WTC11 (cell line): ENCODE data around the gene LAPTM4A.

ENCODE experiments used
- TCF7 ChIP-seq: sonication (generic); formaldehyde crosslinking; IDR thresholded peaks from 2 replicates; pipeline ENCODE4 v1.8.0; 2022; ENCODE audit warnings: mild to moderate bottlenecking, low read depth, missing genetic modification reagents, moderate library complexity
- ZNF232 ChIP-seq: sonication (generic); formaldehyde crosslinking; IDR thresholded peaks from 2 replicates; pipeline ENCODE4 v1.8.0; 2022; ENCODE audit warnings: mild to moderate bottlenecking, missing genetic modification reagents
- TF ChIP-seq, protein P1 (sequence below): sonication (generic); formaldehyde crosslinking; IDR thresholded peaks from 2 replicates; pipeline ENCODE4 v1.8.0; 2022; ENCODE audit warnings: mild to moderate bottlenecking, missing genetic modification reagents
- TF ChIP-seq, protein P2 (sequence below): sonication (generic); formaldehyde crosslinking; IDR thresholded peaks from 2 replicates; pipeline ENCODE4 v1.8.0; 2022; ENCODE audit warnings: mild to moderate bottlenecking, missing genetic modification reagents
- TF ChIP-seq, protein P3 (sequence below): fragments of 200-600 bp; IDR thresholded peaks from 2 replicates; pipeline ENCODE4 v1.8.0; 2022; ENCODE audit warnings: antibody characterized with exemption
- TF ChIP-seq, protein P4 (sequence below): fragments of 250-450 bp; sonication (Bioruptor Pico); IDR thresholded peaks from 2 replicates; pipeline ENCODE4 v1.9.0; 2021; ENCODE audit warnings: mild to moderate bottlenecking
- TF ChIP-seq, protein P5 (sequence below): sonication (generic); formaldehyde crosslinking; IDR thresholded peaks from 2 replicates; pipeline ENCODE4 v1.8.1; 2022; ENCODE audit warnings: low read depth, mild to moderate bottlenecking, moderate library complexity, missing genetic modification reagents, borderline replicate concordance

DNA sequence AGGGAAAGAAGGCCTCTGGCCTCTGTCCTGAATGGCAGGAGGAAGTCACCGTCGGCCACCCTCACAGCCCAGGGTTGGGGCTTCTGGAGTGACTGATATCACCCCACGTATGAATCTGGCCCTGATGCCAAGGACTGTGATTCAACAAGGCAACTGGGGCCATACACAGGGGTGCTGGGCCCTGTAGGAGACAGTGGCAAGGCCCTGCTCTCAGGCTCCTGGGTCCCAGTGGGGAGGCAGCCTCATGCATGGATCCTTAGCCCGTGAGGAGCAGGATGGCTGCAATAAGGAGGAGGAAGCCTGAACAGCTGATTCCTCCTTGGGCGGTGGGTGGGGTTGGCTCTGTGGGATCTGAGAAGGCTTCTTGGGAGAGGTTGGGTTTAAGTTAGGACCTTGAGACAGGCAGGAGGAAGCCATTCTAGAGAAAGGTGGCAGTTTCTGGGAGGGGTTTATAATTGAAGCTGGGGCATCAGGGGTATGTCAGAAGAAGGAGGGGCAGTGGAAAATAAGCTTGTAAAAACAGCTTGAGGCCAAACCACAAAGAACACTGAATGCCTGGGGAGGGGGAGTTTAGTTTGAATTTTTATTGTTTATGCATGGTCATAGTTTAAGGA, 42.8 kb upstream of the LAPTM4A start:
- TF ChIP-seq, protein P1, sequence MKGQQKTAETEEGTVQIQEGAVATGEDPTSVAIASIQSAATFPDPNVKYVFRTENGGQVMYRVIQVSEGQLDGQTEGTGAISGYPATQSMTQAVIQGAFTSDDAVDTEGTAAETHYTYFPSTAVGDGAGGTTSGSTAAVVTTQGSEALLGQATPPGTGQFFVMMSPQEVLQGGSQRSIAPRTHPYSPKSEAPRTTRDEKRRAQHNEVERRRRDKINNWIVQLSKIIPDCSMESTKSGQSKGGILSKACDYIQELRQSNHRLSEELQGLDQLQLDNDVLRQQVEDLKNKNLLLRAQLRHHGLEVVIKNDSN (CRISPR knock-in tag): no peak
- TF ChIP-seq, protein P2, sequence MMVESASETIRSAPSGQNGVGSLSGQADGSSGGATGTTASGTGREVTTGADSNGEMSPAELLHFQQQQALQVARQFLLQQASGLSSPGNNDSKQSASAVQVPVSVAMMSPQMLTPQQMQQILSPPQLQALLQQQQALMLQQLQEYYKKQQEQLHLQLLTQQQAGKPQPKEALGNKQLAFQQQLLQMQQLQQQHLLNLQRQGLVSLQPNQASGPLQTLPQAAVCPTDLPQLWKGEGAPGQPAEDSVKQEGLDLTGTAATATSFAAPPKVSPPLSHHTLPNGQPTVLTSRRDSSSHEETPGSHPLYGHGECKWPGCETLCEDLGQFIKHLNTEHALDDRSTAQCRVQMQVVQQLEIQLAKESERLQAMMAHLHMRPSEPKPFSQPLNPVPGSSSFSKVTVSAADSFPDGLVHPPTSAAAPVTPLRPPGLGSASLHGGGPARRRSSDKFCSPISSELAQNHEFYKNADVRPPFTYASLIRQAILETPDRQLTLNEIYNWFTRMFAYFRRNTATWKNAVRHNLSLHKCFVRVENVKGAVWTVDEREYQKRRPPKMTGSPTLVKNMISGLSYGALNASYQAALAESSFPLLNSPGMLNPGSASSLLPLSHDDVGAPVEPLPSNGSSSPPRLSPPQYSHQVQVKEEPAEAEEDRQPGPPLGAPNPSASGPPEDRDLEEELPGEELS: no peak; the same call in 1 of the 2 replicates
- TF ChIP-seq, protein P3, sequence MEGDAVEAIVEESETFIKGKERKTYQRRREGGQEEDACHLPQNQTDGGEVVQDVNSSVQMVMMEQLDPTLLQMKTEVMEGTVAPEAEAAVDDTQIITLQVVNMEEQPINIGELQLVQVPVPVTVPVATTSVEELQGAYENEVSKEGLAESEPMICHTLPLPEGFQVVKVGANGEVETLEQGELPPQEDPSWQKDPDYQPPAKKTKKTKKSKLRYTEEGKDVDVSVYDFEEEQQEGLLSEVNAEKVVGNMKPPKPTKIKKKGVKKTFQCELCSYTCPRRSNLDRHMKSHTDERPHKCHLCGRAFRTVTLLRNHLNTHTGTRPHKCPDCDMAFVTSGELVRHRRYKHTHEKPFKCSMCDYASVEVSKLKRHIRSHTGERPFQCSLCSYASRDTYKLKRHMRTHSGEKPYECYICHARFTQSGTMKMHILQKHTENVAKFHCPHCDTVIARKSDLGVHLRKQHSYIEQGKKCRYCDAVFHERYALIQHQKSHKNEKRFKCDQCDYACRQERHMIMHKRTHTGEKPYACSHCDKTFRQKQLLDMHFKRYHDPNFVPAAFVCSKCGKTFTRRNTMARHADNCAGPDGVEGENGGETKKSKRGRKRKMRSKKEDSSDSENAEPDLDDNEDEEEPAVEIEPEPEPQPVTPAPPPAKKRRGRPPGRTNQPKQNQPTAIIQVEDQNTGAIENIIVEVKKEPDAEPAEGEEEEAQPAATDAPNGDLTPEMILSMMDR: no peak
- TF ChIP-seq, protein P4, sequence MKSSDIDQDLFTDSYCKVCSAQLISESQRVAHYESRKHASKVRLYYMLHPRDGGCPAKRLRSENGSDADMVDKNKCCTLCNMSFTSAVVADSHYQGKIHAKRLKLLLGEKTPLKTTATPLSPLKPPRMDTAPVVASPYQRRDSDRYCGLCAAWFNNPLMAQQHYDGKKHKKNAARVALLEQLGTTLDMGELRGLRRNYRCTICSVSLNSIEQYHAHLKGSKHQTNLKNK (CRISPR knock-in tag): no peak
- TF ChIP-seq TCF7 (CRISPR knock-in tag): no peak
- TF ChIP-seq, protein P5, sequence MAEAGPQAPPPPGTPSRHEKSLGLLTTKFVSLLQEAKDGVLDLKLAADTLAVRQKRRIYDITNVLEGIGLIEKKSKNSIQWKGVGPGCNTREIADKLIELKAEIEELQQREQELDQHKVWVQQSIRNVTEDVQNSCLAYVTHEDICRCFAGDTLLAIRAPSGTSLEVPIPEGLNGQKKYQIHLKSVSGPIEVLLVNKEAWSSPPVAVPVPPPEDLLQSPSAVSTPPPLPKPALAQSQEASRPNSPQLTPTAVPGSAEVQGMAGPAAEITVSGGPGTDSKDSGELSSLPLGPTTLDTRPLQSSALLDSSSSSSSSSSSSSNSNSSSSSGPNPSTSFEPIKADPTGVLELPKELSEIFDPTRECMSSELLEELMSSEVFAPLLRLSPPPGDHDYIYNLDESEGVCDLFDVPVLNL: no peak
- TF ChIP-seq ZNF232 (CRISPR knock-in tag): no peak
